DMS114 treated with DMSO at 0.1 percent for 48 hours (cell line): ENCODE data around the gene GJC3.
"Not testable (repeated sequence)": the region's sequence is repeated elsewhere in the genome, so short reads cannot be mapped to it uniquely, and the experiment has no call there.

ENCODE experiments used
- DNase-seq: peaks from one replicate; lab custom pipeline; 2025; ENCODE audit not compliant: unreplicated experiment; lab: John Stamatoyannopoulos, UW

The GJC3 gene

GRCh38 chr7:99928994-99929729, at the start of gene GJC3:
Gene GJC3 (minus strand): TSS chr7:99929620. CDS start chr7:99929620, 0 bp downstream.
- peak; percentile 31 for DNase-seq

- DNase-seq = no peak
Measured at GRCh38 chr7:99976626-99977025, 47.2 kb upstream of the GJC3 start.

GRCh38 chr7:99975782-99976521, 46.5 kb upstream of the GJC3 start, which contains the start of gene AZGP1:
Gene AZGP1 (minus strand): TSS chr7:99976031. CDS start chr7:99976020, 11 bp downstream.
- no peak for DNase-seq

GRCh38 chr7:99974681-99975080, 45.3 kb upstream of the GJC3 start:
- DNase-seq = no peak

- not testable (repeated sequence) for DNase-seq
Measured at GRCh38 chr7:99973817-99974216, 44.4 kb upstream of the GJC3 start.

- DNase-seq = no peak
Measured at GRCh38 chr7:99971242-99971641, 41.8 kb upstream of the GJC3 start.

- not testable (repeated sequence) for DNase-seq
Measured at GRCh38 chr7:99969813-99970212, 40.4 kb upstream of the GJC3 start.

GRCh38 chr7:99969298-99969697, 39.9 kb upstream of the GJC3 start:
- no peak for DNase-seq

- no peak for DNase-seq
Measured at GRCh38 chr7:99958564-99959227, 29.3 kb upstream of the GJC3 start.

GRCh38 chr7:99955247-99955646, 25.8 kb upstream of the GJC3 start:
- DNase-seq = no peak

- not testable (repeated sequence) for DNase-seq
Measured at GRCh38 chr7:99954643-99955042, 25.2 kb upstream of the GJC3 start.

- no peak for DNase-seq
Measured at GRCh38 chr7:99953649-99954048, 24.2 kb upstream of the GJC3 start.

GRCh38 chr7:99952649-99953048, 23.2 kb upstream of the GJC3 start:
- not testable (repeated sequence) for DNase-seq

- not testable (repeated sequence) for DNase-seq
Measured at GRCh38 chr7:99950819-99951218, 21.4 kb upstream of the GJC3 start.

GRCh38 chr7:99949645-99950228, 20.3 kb upstream of the GJC3 start:
- DNase-seq = peak; percentile 6

- DNase-seq = no peak
Measured at GRCh38 chr7:99947608-99948007, 18.2 kb upstream of the GJC3 start.

- DNase-seq = no peak
Measured at GRCh38 chr7:99944497-99945070, 15.2 kb upstream of the GJC3 start.

- DNase-seq = no peak
Measured at GRCh38 chr7:99943641-99944496, 14.4 kb upstream of the GJC3 start.

- no peak for DNase-seq
Measured at GRCh38 chr7:99938296-99938695, 8.9 kb upstream of the GJC3 start.

GRCh38 chr7:99935009-99935408, 5.6 kb upstream of the GJC3 start:
- not testable (repeated sequence) for DNase-seq
